ENCODE measurements around the gene GSKIP.

DNA sequence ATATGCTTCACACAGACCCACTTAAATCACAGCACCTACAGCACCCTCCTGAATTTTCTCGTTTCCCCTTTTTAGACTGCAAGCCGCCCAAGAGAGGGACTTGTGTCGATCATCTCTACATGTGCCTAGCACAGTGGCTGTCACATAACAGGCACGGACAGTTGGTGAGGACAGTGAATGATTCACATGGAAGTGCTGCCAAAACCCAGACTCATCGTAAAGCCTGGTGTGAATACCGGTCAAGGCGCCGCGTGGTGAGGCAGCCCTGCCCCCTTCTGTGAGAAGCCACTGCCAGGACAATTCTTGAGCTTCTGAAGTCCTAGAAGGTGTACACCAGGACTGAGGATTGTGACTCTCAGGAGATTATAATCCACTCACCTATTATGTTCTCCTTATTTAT is 44.5 kb upstream of the GSKIP start:
- TF ChIP-seq EZH2 (IDR thresholded peaks at IDR 0.05; ENCODE audit: low read depth, unreplicated experiment) (no peak), CREB1 (CRISPR knock-in tag; IDR thresholded peaks at IDR 0.05; ENCODE audit: low read depth) (no peak), EZH2phosphoT487 (IDR thresholded peaks at IDR 0.05; ENCODE audit: unreplicated experiment) (no peak), ZNF331 (CRISPR knock-in tag; IDR thresholded peaks at IDR 0.05; ENCODE audit: low read depth) (no peak), POLR2AphosphoS5 (IDR thresholded peaks at IDR 0.05; ENCODE audit: low read depth) (no peak), JUNB (IDR thresholded peaks at IDR 0.05; ENCODE audit: unreplicated experiment) (no peak), NANOG (IDR thresholded peaks at IDR 0.05; ENCODE audit: borderline replicate concordance) (no peak)
- TF ChIP-seq, protein P1, sequence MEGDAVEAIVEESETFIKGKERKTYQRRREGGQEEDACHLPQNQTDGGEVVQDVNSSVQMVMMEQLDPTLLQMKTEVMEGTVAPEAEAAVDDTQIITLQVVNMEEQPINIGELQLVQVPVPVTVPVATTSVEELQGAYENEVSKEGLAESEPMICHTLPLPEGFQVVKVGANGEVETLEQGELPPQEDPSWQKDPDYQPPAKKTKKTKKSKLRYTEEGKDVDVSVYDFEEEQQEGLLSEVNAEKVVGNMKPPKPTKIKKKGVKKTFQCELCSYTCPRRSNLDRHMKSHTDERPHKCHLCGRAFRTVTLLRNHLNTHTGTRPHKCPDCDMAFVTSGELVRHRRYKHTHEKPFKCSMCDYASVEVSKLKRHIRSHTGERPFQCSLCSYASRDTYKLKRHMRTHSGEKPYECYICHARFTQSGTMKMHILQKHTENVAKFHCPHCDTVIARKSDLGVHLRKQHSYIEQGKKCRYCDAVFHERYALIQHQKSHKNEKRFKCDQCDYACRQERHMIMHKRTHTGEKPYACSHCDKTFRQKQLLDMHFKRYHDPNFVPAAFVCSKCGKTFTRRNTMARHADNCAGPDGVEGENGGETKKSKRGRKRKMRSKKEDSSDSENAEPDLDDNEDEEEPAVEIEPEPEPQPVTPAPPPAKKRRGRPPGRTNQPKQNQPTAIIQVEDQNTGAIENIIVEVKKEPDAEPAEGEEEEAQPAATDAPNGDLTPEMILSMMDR (conservative IDR thresholded peaks at IDR 0.05; ENCODE audit: low read depth in 2 of 2), result no peak
- TF ChIP-seq, protein P2, sequence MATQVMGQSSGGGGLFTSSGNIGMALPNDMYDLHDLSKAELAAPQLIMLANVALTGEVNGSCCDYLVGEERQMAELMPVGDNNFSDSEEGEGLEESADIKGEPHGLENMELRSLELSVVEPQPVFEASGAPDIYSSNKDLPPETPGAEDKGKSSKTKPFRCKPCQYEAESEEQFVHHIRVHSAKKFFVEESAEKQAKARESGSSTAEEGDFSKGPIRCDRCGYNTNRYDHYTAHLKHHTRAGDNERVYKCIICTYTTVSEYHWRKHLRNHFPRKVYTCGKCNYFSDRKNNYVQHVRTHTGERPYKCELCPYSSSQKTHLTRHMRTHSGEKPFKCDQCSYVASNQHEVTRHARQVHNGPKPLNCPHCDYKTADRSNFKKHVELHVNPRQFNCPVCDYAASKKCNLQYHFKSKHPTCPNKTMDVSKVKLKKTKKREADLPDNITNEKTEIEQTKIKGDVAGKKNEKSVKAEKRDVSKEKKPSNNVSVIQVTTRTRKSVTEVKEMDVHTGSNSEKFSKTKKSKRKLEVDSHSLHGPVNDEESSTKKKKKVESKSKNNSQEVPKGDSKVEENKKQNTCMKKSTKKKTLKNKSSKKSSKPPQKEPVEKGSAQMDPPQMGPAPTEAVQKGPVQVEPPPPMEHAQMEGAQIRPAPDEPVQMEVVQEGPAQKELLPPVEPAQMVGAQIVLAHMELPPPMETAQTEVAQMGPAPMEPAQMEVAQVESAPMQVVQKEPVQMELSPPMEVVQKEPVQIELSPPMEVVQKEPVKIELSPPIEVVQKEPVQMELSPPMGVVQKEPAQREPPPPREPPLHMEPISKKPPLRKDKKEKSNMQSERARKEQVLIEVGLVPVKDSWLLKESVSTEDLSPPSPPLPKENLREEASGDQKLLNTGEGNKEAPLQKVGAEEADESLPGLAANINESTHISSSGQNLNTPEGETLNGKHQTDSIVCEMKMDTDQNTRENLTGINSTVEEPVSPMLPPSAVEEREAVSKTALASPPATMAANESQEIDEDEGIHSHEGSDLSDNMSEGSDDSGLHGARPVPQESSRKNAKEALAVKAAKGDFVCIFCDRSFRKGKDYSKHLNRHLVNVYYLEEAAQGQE (IDR thresholded peaks at IDR 0.05; ENCODE audit: unreplicated experiment), result no peak
- TF ChIP-seq, protein P3, sequence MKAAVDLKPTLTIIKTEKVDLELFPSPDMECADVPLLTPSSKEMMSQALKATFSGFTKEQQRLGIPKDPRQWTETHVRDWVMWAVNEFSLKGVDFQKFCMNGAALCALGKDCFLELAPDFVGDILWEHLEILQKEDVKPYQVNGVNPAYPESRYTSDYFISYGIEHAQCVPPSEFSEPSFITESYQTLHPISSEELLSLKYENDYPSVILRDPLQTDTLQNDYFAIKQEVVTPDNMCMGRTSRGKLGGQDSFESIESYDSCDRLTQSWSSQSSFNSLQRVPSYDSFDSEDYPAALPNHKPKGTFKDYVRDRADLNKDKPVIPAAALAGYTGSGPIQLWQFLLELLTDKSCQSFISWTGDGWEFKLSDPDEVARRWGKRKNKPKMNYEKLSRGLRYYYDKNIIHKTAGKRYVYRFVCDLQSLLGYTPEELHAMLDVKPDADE (IDR thresholded peaks at IDR 0.05), result no peak
